Gastrocnemius medialis (tissue), 4 donors: ENCODE results near the gene SUCLG2. TPM values are rescaled to one million over a fixed set of nuclear protein-coding genes. Genes with fewer than 3 reads are reported as not detected.
A peak's percentile ranks its signal among the peaks of the same experiment; 100 is the strongest.

Source experiments
- ATAC-seq, 2 donors: fragments of 150-250 bp; one replicate each; pipeline ENCODE4 v1.9.1; 2016
- DNase-seq, 2 donors: peaks; one replicate each; pipeline ENCODE4 v3.0.0-alpha.2; 2019
- H3K27ac ChIP-seq, 4 donors: fragments of 200-600 bp; sonication (generic); 1 replicate in 1 of 4; 2 replicates in 3 of 4; pipeline ENCODE4 v1.5.1; 2016 to 2018; ENCODE audit warnings: mild to moderate bottlenecking in 2 of 4, moderate library complexity in 1 of 4
- H3K27me3 ChIP-seq, 3 donors: fragments of 200-600 bp; sonication (generic) in 2 of 3; 1 replicate in 1 of 3; 2 replicates in 2 of 3; pipeline versions ENCODE4 v1.5.1 to v1.6.0; 2016 to 2019; ENCODE audit warnings: mild to moderate bottlenecking in 1 of 3, moderate library complexity in 1 of 3
- H3K36me3 ChIP-seq, 2 donors: fragments of 200-600 bp; sonication (generic) in 1 of 2; one replicate each; pipeline ENCODE4 v1.5.1; 2017 to 2018
- H3K4me1 ChIP-seq, 2 donors: fragments of 200-600 bp; sonication (generic) in 1 of 2; one replicate each; pipeline ENCODE4 v1.5.1; 2016 to 2017; ENCODE audit warnings: mild to moderate bottlenecking in 2 of 2
- H3K4me3 ChIP-seq, 4 donors: fragments of 200-600 bp; sonication (generic) in 3 of 4; 1 replicate in 1 of 4; 2 replicates in 3 of 4; pipeline ENCODE4 v1.5.1; 2016 to 2019; ENCODE audit warnings: mild to moderate bottlenecking in 2 of 4
- H3K9me3 ChIP-seq, 3 donors: fragments of 200-600 bp; sonication (generic) in 2 of 3; 1 replicate in 1 of 3; 2 replicates in 2 of 3; pipeline ENCODE4 v1.5.1; 2016 to 2019
- CTCF ChIP-seq, 5 experiments: fragments of 450-650 bp in 3 of 5; fragments of 200-600 bp in 2 of 5; sonication (generic) in 2 of 5; IDR thresholded peaks in 4 of 5; conservative IDR thresholded peaks in 1 of 5; 1 replicate in 4 of 5; 2 replicates in 1 of 5; pipeline ENCODE4 v1.5.1; 2016 to 2019; ENCODE audit warnings: antibody characterized with exemption in 5 of 5, mild to moderate bottlenecking in 3 of 5, moderate library complexity in 3 of 5
- POLR2A ChIP-seq, 2 donors: fragments of 450-650 bp; IDR thresholded peaks; one replicate each; pipeline ENCODE4 v1.6.1; 2017; ENCODE audit warnings: antibody characterized with exemption in 2 of 2, mild to moderate bottlenecking in 2 of 2, moderate library complexity in 2 of 2
- in situ Hi-C, 4 donors: fragments of 200-750 bp; cut with MboI; loops; one replicate each; pipeline versions ENCODE4 v1.15.0 to v1.8.0; 2017; ENCODE audit warnings: low sequenced_read_pairs in 4 of 4
- intact Hi-C: fragments of 100-400 bp; cut with DNase I; formaldehyde crosslinking; loops from one replicate; pipeline ENCODE4 v1.15.1; 2023; ENCODE audit warnings: low total_unique reads
- total RNA-seq, 4 donors: library from RNA; depleted of rRNA; stranded (reverse); fragments of >200 nt; gene quantifications; one replicate each; pipeline versions ENCODE4 v1.1.0 to v1.2.3, GENCODE V29; 2016

Gene SUCLG2
- 100 to 1,000 TPM in 1 of 4 donors, 10 to 100 TPM in 3; 64.3 to 106 (median 73.2) TPM for total RNA-seq

GRCh38 chr3:67654099-67654843 lies at the start of gene SUCLG2:
SUCLG2 (minus strand) TSS chr3:67654612; CDS start chr3:67654586, 26 bp downstream.
- ATAC-seq (peak; percentile 93 to 94), DNase-seq (peak; percentile 89 to 90)
- H3K36me3 ChIP-seq: no peaks in the 10 kb centered on the region
- peaks cover 20 to 40% of the 10 kb centered on the region in 2 donors for H3K4me1 ChIP-seq
- peak within 1 kb of the TSS; percentile 66 to 90 (median 77) for H3K4me3 ChIP-seq
- in situ Hi-C loops (no loop called here), intact Hi-C loops (loop anchor here (5.0 kb wide), 1 partner anchor 657 kb away; the partner anchor contains the start of gene KBTBD8)
- H3K27ac ChIP-seq: peak within 1 kb of the TSS; percentile 81 to 96 (median 95)
- H3K9me3 ChIP-seq: no peaks in the 10 kb centered on the region
- no peaks in the 10 kb centered on the region for H3K27me3 ChIP-seq
- TF ChIP-seq CTCF (IDR thresholded peaks at IDR 0.05 in 4 of 5, conservative IDR thresholded peaks at IDR 0.05 in 1 of 5) (no peak), POLR2A (IDR thresholded peaks at IDR 0.05) (peak; percentile 58 to 72)

- Histone ChIP-seq H3K4me3 (no peak overlapping the region), H3K4me1 (no peaks in the 10 kb centered on the region), H3K27me3 (no peaks in the 10 kb centered on the region), H3K27ac (no peak overlapping the region), H3K9me3 (no peaks in the 10 kb centered on the region), H3K36me3 (no peaks in the 10 kb centered on the region)
- ATAC-seq (no peak), DNase-seq (no peak)
- in situ Hi-C loops: no loop called here
- intact Hi-C loops: no loop called here
- TF ChIP-seq POLR2A (IDR thresholded peaks at IDR 0.05) (no peak), CTCF (IDR thresholded peaks at IDR 0.05 in 4 of 5, conservative IDR thresholded peaks at IDR 0.05 in 1 of 5) (no peak)
Observed at GRCh38 chr3:67700596-67700995, 46.2 kb upstream of the SUCLG2 start.

- Histone ChIP-seq H3K27ac (no peak overlapping the region), H3K27me3 (no peaks in the 10 kb centered on the region), H3K36me3 (no peaks in the 10 kb centered on the region), H3K9me3 (no peaks in the 10 kb centered on the region), H3K4me1 (no peaks in the 10 kb centered on the region), H3K4me3 (no peak overlapping the region)
- in situ Hi-C loops: no loop called here
- DNase-seq (no peak), ATAC-seq (no peak)
- TF ChIP-seq POLR2A (IDR thresholded peaks at IDR 0.05) (no peak), CTCF (IDR thresholded peaks at IDR 0.05 in 4 of 5, conservative IDR thresholded peaks at IDR 0.05 in 1 of 5) (no peak)
- intact Hi-C loops: no loop called here
Observed at GRCh38 chr3:67699882-67700281, 45.5 kb upstream of the SUCLG2 start.

GRCh38 chr3:67692621-67693020 lies 38.2 kb upstream of the SUCLG2 start:
- no peak for DNase-seq
- in situ Hi-C loops (no loop called here), intact Hi-C loops (no loop called here)
- Histone ChIP-seq H3K4me1 (no peaks in the 10 kb centered on the region), H3K36me3 (no peaks in the 10 kb centered on the region), H3K27ac (no peak overlapping the region), H3K27me3 (no peaks in the 10 kb centered on the region), H3K9me3 (no peaks in the 10 kb centered on the region), H3K4me3 (no peak overlapping the region)
- TF ChIP-seq CTCF (IDR thresholded peaks at IDR 0.05 in 4 of 5, conservative IDR thresholded peaks at IDR 0.05 in 1 of 5) (no peak), POLR2A (IDR thresholded peaks at IDR 0.05) (no peak)
- no peak for ATAC-seq
